HG02981 (cell line): Measurements from ENCODE around the gene LSMEM2.
"Not testable (repeated sequence)": the region's sequence is repeated elsewhere in the genome, so short reads cannot be mapped to it uniquely, and the experiment has no call there.

Experiments used
- ATAC-seq: cut with Tn5 transposase; IDR thresholded peaks from one replicate; pipeline ENCODE4 v1.9.1; 2021; ENCODE audit warnings: mild to moderate bottlenecking, moderate library complexity; ENCODE audit not compliant: unreplicated experiment

LSMEM2 gene

GRCh38 chr3:50264383-50264963 is 14.4 kb upstream of the LSMEM2 start:
- ATAC-seq, result no peak

- no peak for ATAC-seq
These were observed 13.9 kb upstream of the LSMEM2 start for GRCh38 chr3:50264964-50265485.

GRCh38 chr3:50265571-50265970 is 13.3 kb upstream of the LSMEM2 start:
- no peak for ATAC-seq

GRCh38 chr3:50266017-50266416 is 12.9 kb upstream of the LSMEM2 start:
- no peak for ATAC-seq

GRCh38 chr3:50266836-50267235 is 12.1 kb upstream of the LSMEM2 start:
- ATAC-seq, result no peak

GRCh38 chr3:50267280-50267913 is 11.5 kb upstream of the LSMEM2 start:
- no peak for ATAC-seq

GRCh38 chr3:50268276-50268675 is 10.6 kb upstream of the LSMEM2 start:
- ATAC-seq, result no peak

GRCh38 chr3:50268703-50269451 is 10.0 kb upstream of the LSMEM2 start, which contains the start of gene SEMA3B:
Gene SEMA3B, plus strand, starts transcription at chr3:50269147. Its CDS starts 94 bp downstream, at chr3:50269241.
- ATAC-seq, result no peak

- ATAC-seq, result no peak
These were observed 9.4 kb upstream of the LSMEM2 start for GRCh38 chr3:50269460-50269859.

GRCh38 chr3:50269977-50270413 is 8.9 kb upstream of the LSMEM2 start:
- ATAC-seq, result no peak

- no peak for ATAC-seq
These were observed 8.3 kb upstream of the LSMEM2 start for GRCh38 chr3:50270422-50271224.

- no peak for ATAC-seq
These were observed 7.5 kb upstream of the LSMEM2 start for GRCh38 chr3:50271314-50271936.

- not testable (repeated sequence) for ATAC-seq
These were observed 6.4 kb upstream of the LSMEM2 start for GRCh38 chr3:50272538-50272910.

- ATAC-seq, result peak; percentile 72
These were observed 5.8 kb upstream of the LSMEM2 start for GRCh38 chr3:50272911-50273688.

- ATAC-seq, result no peak
These were observed 5.2 kb upstream of the LSMEM2 start for GRCh38 chr3:50273689-50274065.

GRCh38 chr3:50274371-50275104 is 4.3 kb upstream of the LSMEM2 start:
- no peak for ATAC-seq

GRCh38 chr3:50275141-50275995 is 3.5 kb upstream of the LSMEM2 start:
- ATAC-seq, result no peak
